ENCODE measurements around the gene LMOD1.
"Not testable (repeated sequence)": the region's sequence is repeated elsewhere in the genome, so short reads cannot be mapped to it uniquely, and the experiment has no call there.

The LMOD1 gene

DNA sequence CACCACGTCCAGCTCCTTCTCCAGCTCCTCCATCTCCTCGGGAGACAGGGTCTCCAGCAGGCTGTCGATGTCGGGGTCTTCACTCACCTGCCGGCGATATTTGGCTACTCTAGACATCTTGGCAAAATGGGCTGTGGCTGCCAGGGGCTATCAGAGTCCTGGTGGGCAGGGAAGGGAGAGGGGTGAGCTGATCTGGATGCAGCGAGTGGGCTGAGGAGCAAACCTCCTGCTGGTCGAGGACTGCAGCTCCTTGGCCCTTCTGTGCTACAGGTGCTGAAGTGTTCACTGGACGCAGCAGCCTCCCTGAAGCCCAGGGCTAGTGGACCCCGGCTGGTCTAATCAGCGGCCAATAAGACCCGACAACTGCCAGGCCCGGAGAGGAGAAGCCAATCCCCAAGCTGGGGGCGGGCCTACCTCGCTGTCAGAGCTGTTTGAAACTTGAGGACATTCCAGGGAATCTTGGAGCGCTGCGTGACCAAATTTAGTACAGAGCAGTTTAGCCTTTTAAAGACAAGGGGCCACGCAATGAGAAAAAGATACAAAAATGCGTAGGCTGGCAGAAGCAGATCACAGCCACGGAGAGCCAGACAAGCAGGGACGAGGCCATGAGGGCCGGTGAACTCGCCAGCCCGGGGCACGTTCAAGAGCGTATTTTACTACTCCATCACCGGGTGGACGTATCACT lies at the start of gene LMOD1:
Gene LMOD1 (minus strand): TSS at position 325 of the 685 bp plus-strand sequence. CDS start 208 bp downstream, at position 117.
- DNase-seq, result peak; percentile 46

DNA sequence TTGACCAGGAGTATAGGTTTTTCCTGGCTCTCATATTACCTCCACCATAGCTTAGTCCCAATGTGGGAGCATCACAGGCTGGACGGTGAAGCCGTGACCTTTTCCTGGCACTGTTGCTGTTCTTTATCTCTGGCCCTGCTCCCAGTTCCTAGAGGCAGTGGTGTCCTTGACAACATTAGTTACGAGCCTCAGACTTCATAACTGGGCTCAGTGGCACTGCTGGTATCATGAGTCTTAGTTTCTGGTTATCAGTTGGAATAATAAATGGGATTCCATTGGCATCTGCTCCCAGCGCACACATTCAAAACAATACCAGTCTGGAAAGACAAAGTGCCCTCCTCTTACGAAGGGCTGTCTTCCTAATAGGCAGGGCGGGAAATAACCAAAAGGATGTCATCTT lies 44.1 kb upstream of the LMOD1 start:
- DNase-seq, result no peak

DNA sequence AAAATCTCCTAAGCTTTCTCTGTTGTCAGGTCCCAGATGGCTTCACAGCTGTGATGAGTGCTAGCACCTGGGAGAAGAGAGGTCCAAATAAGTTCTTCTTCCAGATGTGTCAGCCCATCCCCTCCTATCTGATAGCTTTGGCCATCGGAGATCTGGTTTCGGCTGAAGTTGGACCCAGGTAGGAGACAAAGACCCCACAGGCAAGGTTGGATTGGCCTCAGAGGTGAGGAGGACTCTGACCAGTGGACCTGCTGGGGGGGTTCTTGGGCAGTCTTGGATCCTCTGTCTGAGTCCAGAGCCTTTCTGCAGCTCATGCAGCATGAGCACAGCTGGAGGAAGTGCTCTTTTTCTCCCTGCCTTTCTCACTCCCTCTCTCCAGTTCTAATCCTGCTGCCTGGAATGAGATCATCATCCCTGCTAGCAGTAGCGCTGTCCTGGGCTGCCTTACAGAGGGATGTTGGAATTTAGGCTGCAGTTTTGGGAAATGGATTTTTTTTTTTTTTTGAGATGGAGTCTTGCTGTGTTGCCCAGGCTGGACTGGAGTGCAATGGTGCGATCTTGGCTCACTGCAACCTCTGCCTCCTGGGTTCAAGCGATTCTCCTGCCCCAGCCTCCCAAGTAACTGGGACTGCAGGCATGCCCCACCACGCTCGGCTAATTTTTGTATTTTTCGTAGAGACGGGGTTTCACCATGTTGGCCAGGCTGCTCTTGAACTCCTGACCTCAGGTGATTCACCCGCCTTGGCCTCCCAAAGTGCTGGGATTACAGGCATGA lies 43.2 kb upstream of the LMOD1 start:
- no peak for DNase-seq

DNA sequence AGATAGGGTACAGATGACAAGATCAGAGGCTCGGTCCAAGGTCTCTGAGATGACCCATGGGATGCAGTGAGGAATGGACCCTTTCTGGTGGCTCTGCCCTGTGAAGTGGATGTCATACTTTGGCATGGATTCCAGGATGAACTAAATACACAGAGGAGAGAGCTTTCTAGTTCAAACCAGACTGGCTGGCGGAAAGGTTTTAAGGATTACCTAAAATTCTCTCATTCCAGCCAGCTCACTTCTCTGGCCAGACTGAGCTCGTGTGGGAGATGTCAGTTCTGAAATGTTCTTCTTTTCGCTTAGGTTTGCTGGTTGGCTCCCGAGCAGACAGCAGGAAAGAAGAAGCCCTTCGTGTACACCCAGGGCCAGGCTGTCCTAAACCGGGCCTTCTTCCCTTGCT lies 42.3 kb upstream of the LMOD1 start:
- DNase-seq, result no peak

- DNase-seq, result no peak
Observed at GRCh38 chr1:201985355-201985754, 39.0 kb upstream of the LMOD1 start.

- no peak for DNase-seq
Observed at GRCh38 chr1:201984446-201984845, 38.1 kb upstream of the LMOD1 start.

GRCh38 chr1:201983380-201983805 lies 37.0 kb upstream of the LMOD1 start:
- peak; percentile 67 for DNase-seq

- no peak for DNase-seq
Observed at GRCh38 chr1:201982623-201983379, 36.5 kb upstream of the LMOD1 start, which contains the start of gene RNPEP. RNPEP (plus strand) TSS chr1:201982648; CDS start chr1:201982667, 19 bp downstream.

DNA sequence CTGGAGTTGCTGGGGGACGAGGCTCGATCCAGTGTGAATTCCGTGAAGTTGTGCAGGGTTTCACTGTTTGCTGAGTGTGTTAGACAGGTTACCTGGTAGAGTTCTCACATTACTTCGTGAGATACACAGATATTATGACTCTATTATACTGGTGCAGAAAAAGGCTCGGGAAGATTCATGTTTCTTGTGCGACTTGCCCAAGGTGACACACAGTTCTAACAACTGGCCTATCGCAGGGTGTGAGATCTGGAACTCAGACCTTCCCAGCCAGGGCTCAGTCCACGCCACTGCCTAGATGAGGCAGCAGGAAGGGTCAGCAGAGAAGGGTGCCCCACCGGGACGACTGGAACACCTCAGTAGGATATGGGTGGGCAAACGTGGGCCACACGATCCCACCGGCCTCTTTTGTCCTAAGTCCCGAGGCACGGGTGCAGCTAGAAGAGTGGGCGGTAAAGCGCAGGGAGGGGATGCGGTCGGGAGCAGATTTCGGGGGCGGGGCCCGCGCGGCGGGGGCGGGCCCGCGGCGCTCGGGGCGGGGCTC lies 35.8 kb upstream of the LMOD1 start:
- peak; percentile 65 for DNase-seq

DNA sequence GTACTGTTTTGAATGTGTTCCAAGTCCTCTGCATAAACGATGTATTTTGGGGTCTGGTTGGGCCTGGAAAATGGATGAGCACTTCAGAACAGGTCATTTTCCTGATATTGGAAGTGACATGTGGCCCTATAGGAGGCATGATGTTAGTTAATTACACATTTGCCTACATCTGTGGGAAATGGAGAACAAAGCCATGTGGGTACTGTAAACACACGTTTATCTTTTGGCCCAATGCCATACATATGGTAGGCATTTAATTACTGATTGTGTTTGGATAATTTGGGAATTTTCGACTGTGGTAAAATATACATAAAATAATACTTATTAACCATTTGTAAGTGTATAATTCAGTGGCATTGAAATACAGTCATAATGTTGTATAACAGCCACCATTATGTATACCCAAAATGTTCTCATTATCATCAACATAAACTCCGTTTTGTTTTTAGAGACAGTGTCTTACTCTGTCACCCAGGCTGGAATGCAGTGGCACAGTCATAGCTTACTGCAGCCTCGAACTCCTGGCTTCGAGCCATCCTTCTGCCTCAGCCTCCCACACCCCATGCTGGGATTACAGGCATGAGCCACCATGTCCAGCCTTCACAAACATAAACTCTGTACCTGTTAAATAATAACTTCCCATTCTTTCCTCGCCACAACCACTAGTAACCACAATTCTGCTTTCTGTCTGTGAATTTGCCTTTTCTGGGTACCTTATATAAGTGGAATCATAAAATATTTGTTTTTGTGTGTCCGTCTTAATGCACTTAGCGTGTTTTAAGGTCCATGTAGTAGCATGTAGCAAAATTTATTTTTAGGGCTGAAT lies 24.2 kb upstream of the LMOD1 start:
- DNase-seq, result peak; percentile 57

DNA sequence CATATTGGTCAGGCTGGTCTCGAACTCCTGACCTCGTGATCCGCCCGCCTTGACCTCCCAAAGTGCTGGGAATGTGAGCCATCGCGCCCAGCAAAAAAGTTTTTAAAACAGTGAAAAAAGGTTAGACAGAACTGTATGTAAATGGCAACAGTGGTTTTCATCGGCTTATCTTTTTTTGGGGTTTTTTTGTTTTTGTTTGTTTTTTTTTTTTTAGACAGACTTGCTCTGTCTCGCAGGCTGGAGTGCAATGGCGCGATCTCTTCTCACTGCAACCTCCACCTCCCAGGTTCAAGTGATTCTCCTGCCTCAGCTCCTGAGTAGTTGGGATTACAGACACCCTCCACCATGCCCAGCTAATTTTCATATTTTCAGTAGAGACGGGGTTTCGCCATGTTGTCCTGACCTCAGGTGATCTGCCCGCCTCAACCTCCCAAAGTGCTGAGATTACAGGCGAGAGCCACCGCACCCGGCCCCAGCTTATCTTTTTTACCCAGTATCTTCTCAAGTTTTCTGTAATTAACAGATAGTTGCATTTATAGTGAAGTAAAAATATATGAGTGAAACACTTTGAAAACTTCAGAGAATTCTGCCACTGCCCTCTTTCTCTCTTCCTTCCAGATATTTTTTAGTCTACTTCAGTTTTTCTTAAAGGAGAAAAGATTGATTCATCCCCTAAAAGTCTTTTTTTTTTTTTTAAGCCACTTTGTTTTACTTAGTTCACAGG lies 22.0 kb upstream of the LMOD1 start:
- peak; percentile 50 for DNase-seq

GRCh38 chr1:201966171-201966570 lies 19.8 kb upstream of the LMOD1 start:
- no peak for DNase-seq

- DNase-seq, result no peak
Observed at GRCh38 chr1:201964261-201964660, 17.9 kb upstream of the LMOD1 start.

DNA sequence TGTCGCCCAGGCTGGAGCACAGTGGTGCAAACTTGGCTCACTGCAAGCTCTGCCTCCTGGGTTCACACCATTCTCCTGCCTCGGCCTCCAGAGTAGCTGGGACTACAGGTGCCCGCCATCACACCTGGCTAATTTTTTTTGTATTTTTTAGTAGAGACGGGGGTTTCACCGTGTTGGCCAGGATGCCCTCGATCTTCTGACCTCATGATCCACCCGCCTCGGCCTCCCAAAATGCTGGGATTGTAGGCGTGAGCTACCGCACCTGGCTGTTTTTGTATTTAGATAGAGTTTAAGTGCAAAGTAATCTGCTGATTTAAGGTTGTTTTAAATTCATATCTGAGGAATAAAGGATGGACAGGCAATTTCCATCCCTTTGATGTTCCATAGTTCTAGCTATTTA lies 16.0 kb upstream of the LMOD1 start:
- not testable (repeated sequence) for DNase-seq

- DNase-seq, result no peak
Observed at GRCh38 chr1:201958348-201958747, 12.0 kb upstream of the LMOD1 start.

- DNase-seq, result peak; percentile 61
Observed at GRCh38 chr1:201955729-201956143, 9.4 kb upstream of the LMOD1 start.

DNA sequence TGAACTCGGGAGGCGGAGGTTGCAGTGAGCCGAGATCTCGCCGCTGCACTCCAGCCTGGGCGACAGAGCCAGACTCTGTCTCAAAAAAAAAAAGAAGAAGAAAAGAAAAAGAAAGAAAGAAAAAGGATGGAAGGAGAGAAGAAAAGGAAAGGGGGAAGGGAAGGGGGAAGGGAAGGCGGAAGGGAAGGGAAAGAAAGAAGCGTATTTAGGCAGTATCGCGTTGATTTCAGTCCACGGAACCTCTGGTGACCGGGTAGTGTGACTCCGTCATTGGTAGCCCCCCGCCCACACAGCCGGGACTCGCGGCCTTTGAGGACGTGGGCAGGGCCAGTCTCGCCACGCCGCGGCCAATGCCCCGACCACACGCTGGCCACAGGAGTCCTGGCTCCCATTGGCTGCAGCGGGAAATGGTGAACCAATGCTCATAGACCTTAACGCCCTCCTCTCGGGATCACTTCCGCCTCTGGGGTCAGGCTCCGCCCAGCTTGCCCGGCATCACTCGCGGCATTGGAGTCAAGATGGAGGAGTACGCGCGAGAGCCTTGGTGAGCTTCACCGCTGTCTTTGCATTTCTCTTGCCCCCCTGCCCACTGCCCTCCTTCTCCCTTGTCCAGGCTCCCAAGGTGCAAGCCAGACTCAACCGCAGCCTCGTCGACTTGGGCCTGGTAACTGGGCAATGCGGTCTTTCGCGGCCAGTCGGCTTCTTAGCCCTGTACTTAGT lies 8.8 kb upstream of the LMOD1 start, which contains the start of gene TIMM17A:
Gene TIMM17A (plus strand): TSS at position 495 of the 720 bp plus-strand sequence. CDS start 24 bp downstream, at position 519.
- DNase-seq, result peak; percentile 99

GRCh38 chr1:201954263-201955008 lies 8.1 kb upstream of the LMOD1 start:
- DNase-seq, result no peak

- no peak for DNase-seq
Observed at GRCh38 chr1:201949491-201949890, 3.1 kb upstream of the LMOD1 start.

DNA sequence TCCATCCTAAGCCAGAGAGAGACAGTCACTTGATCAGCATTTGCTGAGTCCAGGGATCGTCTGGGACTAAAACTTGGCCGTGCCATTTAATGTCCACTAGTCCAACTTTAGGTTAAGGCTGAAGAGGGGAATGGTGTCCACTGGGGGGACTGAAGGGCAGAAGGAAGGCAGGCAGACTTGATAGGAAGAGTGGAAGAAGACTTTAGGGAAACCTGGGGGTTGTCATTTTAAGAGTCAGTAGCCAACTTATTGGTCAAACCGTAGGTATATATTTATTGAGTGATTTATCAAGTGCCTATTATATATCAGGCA lies 1.3 kb upstream of the LMOD1 start:
- no peak for DNase-seq
